Bronchial epithelial cell (primary cell): ENCODE results near the gene NR2F1-AS1. TPM values are rescaled to one million over a fixed set of nuclear protein-coding genes. Genes with fewer than 3 reads are reported as not detected.

Source experiments
- DNase-seq: peaks from one replicate; pipeline ENCODE4 v3.0.0-alpha.2; 2010; ENCODE audit warnings: low read depth
- FAIRE-seq: peaks from 2 replicates; lab custom pipeline; 2011; peaks lifted over from hg19 to GRCh38; lab: Jason Lieb, UNC
- H3K27me3 ChIP-seq: 2 replicates; pipeline ENCODE4 v1.5.1; 2011; ENCODE audit warnings: low read length; ENCODE audit not compliant: control insufficient read depth, insufficient read depth
- H3K36me3 ChIP-seq: 2 replicates; pipeline ENCODE4 v1.5.1; 2011; ENCODE audit warnings: low read length; ENCODE audit not compliant: control insufficient read depth, insufficient read depth
- H3K4me3 ChIP-seq: 2 replicates; pipeline ENCODE4 v1.5.1; 2011; ENCODE audit warnings: mild to moderate bottlenecking, low read depth, low read length, control low read depth
- CTCF ChIP-seq: IDR thresholded peaks from 2 replicates; pipeline ENCODE4 v1.5.1; 2011; ENCODE audit warnings: mild to moderate bottlenecking, moderate library complexity, low read length, control low read depth, inconsistent platforms; ENCODE audit not compliant: insufficient read depth, severe bottlenecking
- total RNA-seq: library from RNA; depleted of rRNA; stranded (reverse); fragments of >200 nt; gene quantifications from 2 replicates; pipeline ENCODE4 v1.2.1, GENCODE V29; 2014

Gene NR2F1-AS1
- total RNA-seq, 1 donor from 2014 or later, result 1.1 TPM

- no peak for DNase-seq
- no peak for TF ChIP-seq CTCF
- Histone ChIP-seq H3K36me3 (no peaks in the 10 kb centered on the region), H3K27me3 (peaks cover 6% of the 10 kb centered on the region), H3K4me3 (no peak overlapping the region)
- FAIRE-seq, result no peak
Observed at GRCh38 chr5:93576994-93577853, 3.8 kb downstream of the NR2F1-AS1 start.

DNA sequence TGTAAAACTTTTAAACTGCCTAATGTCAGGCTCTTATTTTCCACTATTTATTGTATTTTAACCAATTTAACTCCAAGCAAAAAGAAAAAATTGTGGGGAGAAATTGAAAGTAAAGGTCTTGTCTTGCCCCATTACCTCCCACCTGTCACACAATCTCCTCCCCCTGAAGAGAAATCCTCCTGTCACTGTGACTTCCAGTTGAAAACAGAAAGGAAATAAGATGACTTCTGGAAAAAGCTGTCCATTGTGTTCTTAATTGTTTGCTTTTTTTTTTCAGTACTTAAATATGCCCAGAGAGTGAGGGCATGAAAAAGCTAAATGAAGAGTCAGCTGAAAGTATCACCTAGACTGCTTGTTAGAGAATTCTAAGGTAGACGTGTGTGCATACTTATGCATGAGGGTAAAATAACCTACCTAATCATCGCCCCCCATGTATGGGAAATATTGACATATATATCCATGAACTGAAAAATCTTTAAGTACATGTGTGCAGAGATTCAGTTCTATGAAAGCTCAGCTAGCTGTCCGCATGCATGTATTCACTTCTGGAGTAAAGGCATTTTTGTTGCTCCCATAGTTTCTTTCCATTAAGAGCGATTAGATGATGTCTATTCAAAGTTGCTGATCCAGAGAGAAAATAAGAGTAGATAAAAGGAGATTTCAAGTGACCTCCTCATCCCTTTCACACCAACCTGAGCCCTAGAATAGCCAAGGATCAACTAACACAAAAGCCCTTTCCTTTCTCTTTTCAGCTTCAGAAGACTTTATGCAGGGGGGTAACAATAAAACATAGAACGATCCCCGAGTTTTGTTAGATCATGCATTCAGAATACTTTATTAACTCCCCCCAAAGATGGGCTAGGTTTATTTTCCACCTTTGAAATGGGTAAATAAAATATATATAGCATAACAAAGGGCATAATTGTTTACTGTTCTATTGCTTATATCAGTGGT is 5.3 kb downstream of the NR2F1-AS1 start:
- H3K4me3 ChIP-seq, result no peak overlapping the region
- no peaks in the 10 kb centered on the region for H3K36me3 ChIP-seq
- FAIRE-seq (no peak), DNase-seq (no peak)
- no peak for TF ChIP-seq CTCF
- peaks cover 10% of the 10 kb centered on the region for H3K27me3 ChIP-seq

- H3K27me3 ChIP-seq, result peaks cover 10% of the 10 kb centered on the region
- TF ChIP-seq CTCF, result no peak
- no peaks in the 10 kb centered on the region for H3K36me3 ChIP-seq
- DNase-seq (no peak), FAIRE-seq (no peak)
- H3K4me3 ChIP-seq, result no peak overlapping the region
Observed at GRCh38 chr5:93574491-93575305, 6.3 kb downstream of the NR2F1-AS1 start.

GRCh38 chr5:93573354-93574351 is 7.4 kb downstream of the NR2F1-AS1 start:
- TF ChIP-seq CTCF, result no peak
- no peak overlapping the region for H3K4me3 ChIP-seq
- FAIRE-seq, result no peak
- H3K36me3 ChIP-seq, result no peaks in the 10 kb centered on the region
- no peak for DNase-seq
- H3K27me3 ChIP-seq, result peaks cover 8% of the 10 kb centered on the region
